ENCODE measurements around the gene MAML2.

Gene MAML2

GRCh38 chr11:96177146-96177545 is 165.8 kb downstream of the MAML2 start:
- DNase-seq: no peak

GRCh38 chr11:96173906-96174305 is 169.1 kb downstream of the MAML2 start:
- no peak for DNase-seq

- DNase-seq: no peak
Measured at GRCh38 chr11:96173422-96173821, 169.6 kb downstream of the MAML2 start.

GRCh38 chr11:96172604-96173003 is 170.4 kb downstream of the MAML2 start:
- DNase-seq: no peak

- DNase-seq: no peak
Measured at GRCh38 chr11:96169250-96169649, 173.7 kb downstream of the MAML2 start.

GRCh38 chr11:96168623-96169022 is 174.4 kb downstream of the MAML2 start:
- DNase-seq: no peak

GRCh38 chr11:96167787-96168186 is 175.2 kb downstream of the MAML2 start:
- DNase-seq: no peak

GRCh38 chr11:96167203-96167758 is 175.7 kb downstream of the MAML2 start:
- DNase-seq: no peak

- no peak for DNase-seq
Measured at GRCh38 chr11:96162816-96163499, 180.0 kb downstream of the MAML2 start.

GRCh38 chr11:96161307-96162089 is 181.5 kb downstream of the MAML2 start:
- DNase-seq: no peak

- no peak for DNase-seq
Measured at GRCh38 chr11:96160732-96161306, 182.2 kb downstream of the MAML2 start.

GRCh38 chr11:96159968-96160367 is 183.0 kb downstream of the MAML2 start:
- no peak for DNase-seq

- DNase-seq: no peak
Measured at GRCh38 chr11:96158126-96158525, 184.9 kb downstream of the MAML2 start.

GRCh38 chr11:96157517-96157873 is 185.5 kb downstream of the MAML2 start:
- no peak for DNase-seq

- no peak for DNase-seq
Measured at GRCh38 chr11:96156379-96156722, 186.6 kb downstream of the MAML2 start.

- no peak for DNase-seq
Measured at GRCh38 chr11:96155627-96156378, 187.2 kb downstream of the MAML2 start.

- DNase-seq: no peak
Measured at GRCh38 chr11:96154802-96155520, 188.0 kb downstream of the MAML2 start.

- DNase-seq: no peak
Measured at GRCh38 chr11:96152623-96153022, 190.4 kb downstream of the MAML2 start.

- no peak for DNase-seq
Measured at GRCh38 chr11:96151501-96151900, 191.5 kb downstream of the MAML2 start.

GRCh38 chr11:96150609-96151008 is 192.4 kb downstream of the MAML2 start:
- no peak for DNase-seq

GRCh38 chr11:96149743-96150555 is 193.0 kb downstream of the MAML2 start:
- no peak for DNase-seq
